Frontal cortex (tissue), 1 donor: Measurements from ENCODE around the gene MYLK. TPM values are rescaled to one million over a fixed set of nuclear protein-coding genes. Genes with fewer than 3 reads are reported as not detected.

Experiments
- small RNA-seq: library from RNA; depleted of rRNA; stranded (forward); fragments of <200 nt; gene quantifications from one replicate; pipeline ENCODE3, GENCODE V24; 2014
- total RNA-seq: library from RNA; depleted of rRNA; stranded (reverse); fragments of >200 nt; gene quantifications from one replicate; pipeline ENCODE4 v1.2.3, GENCODE V29; 2014

MYLK gene
- total RNA-seq, 1 donor from 2014 or later: 6.1 TPM

Small RNA genes within 50 kb of the gene (small RNA-seq; reads per million reads assigned to genes)
- not detected for gene RF00392

Other genes with a start within 250 kb of the MYLK start
- gene CCDC14, start 76.9 kb upstream of the MYLK start, total RNA-seq: 83.6 TPM
- gene ROPN1, start 107.8 kb upstream of the MYLK start, total RNA-seq: not detected
- gene KALRN, start 149.0 kb upstream of the MYLK start, total RNA-seq: 141 TPM